ENCODE data around the gene SLMAP. TPM values are rescaled to one million over a fixed set of nuclear protein-coding genes. Genes with fewer than 3 reads are reported as not detected.
A peak's percentile ranks its signal among the peaks of the same experiment; 100 is the strongest.

Gene SLMAP
- total and polyA plus RNA-seq, 9 donors = 39.3 to 63.2 (median 47.6) TPM

DNA sequence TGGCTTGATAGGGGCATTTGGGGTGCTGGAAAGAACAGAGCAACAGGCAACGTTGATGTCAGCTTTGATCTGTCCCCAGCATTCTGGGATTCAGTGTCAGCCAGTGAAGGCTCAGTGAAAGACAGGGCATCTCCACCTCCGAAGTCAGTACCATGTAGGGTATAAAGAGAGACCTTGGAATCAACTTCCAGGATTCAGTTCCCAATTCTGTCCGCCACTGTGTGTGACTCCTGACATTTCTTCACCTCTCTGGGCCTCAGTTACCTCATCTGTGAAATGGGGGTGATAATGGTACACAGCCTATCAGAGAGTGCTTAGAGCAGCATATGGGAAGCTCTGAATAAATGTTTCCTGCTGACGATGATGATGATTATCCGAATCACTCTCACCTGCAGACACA lies 196.5 kb downstream of the SLMAP start:
- Histone ChIP-seq H3K4me1 (ENCODE audit: control insufficient read depth, insufficient read depth, low read length) (peaks cover 24% of the 10 kb centered on the region), H3K36me3 (ENCODE audit: control insufficient read depth, insufficient read depth, low read length) (no peaks in the 10 kb centered on the region), H3K4me3 (ENCODE audit: low read length) (no peak overlapping the region), H3K9me3 (replicated peaks; ENCODE audit: control insufficient read depth, low read depth, low read length) (no peaks in the 10 kb centered on the region), H3K27ac (ENCODE audit: low read length) (peak overlapping the region; percentile 82), H3K27me3 (ENCODE audit: control insufficient read depth, insufficient read depth, low read length) (no peaks in the 10 kb centered on the region)
- DNase-seq = no peak
- WGBS (ENCODE audit: insufficient coverage) = 77% methylated on average over 3 of the region's 5 CpGs

- WGBS (ENCODE audit: insufficient coverage) = 94% methylated on average over 3 of the region's 7 CpGs
- no peaks in the 10 kb centered on the region for H3K27me3 ChIP-seq (ENCODE audit: control insufficient read depth, insufficient read depth, low read length)
- peak overlapping the region; percentile 82 for H3K27ac ChIP-seq (ENCODE audit: low read length)
- DNase-seq = no peak
- H3K4me3 ChIP-seq (ENCODE audit: low read length) = no peak overlapping the region
- no peaks in the 10 kb centered on the region for H3K9me3 ChIP-seq (replicated peaks; ENCODE audit: control insufficient read depth, low read depth, low read length)
- H3K36me3 ChIP-seq (ENCODE audit: control insufficient read depth, insufficient read depth, low read length) = no peaks in the 10 kb centered on the region
- peaks cover 24% of the 10 kb centered on the region for H3K4me1 ChIP-seq (ENCODE audit: control insufficient read depth, insufficient read depth, low read length)
Measured at GRCh38 chr3:57953576-57953975, 197.5 kb downstream of the SLMAP start.

- H3K27me3 ChIP-seq (ENCODE audit: control insufficient read depth, insufficient read depth, low read length) = no peaks in the 10 kb centered on the region
- 40% methylated on average over 1 of the region's 3 CpGs for WGBS (ENCODE audit: insufficient coverage)
- H3K27ac ChIP-seq (ENCODE audit: low read length) = peak overlapping the region; percentile 10
- H3K4me1 ChIP-seq (ENCODE audit: control insufficient read depth, insufficient read depth, low read length) = peaks cover 37% of the 10 kb centered on the region
- no peaks in the 10 kb centered on the region for H3K9me3 ChIP-seq (replicated peaks; ENCODE audit: control insufficient read depth, low read depth, low read length)
- H3K36me3 ChIP-seq (ENCODE audit: control insufficient read depth, insufficient read depth, low read length) = no peaks in the 10 kb centered on the region
- no peak for DNase-seq
- H3K4me3 ChIP-seq (ENCODE audit: low read length) = no peak overlapping the region
Measured at GRCh38 chr3:57956119-57956832, 200.2 kb downstream of the SLMAP start.

DNA sequence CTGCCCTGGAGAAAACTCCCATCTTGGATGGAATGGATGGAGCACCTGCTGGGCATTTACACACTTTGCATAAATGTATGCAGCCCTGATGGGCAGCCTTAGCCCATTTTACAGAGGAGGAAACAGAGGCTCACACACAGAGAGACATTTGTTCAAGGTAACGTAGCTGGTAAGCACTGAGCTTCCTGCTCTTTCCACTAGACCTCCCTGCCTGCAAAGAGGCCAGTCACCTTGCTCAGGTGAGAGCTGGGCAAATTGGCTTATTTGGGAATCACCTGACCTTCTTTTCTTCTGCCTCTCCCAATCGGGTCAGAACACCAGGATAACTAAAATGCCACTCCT lies 200.7 kb downstream of the SLMAP start:
- WGBS (ENCODE audit: insufficient coverage) = 80% methylated on average over 1 of the region's 2 CpGs
- Histone ChIP-seq H3K36me3 (ENCODE audit: control insufficient read depth, insufficient read depth, low read length) (no peaks in the 10 kb centered on the region), H3K4me3 (ENCODE audit: low read length) (no peak overlapping the region), H3K4me1 (ENCODE audit: control insufficient read depth, insufficient read depth, low read length) (peaks cover 31% of the 10 kb centered on the region), H3K27me3 (ENCODE audit: control insufficient read depth, insufficient read depth, low read length) (no peaks in the 10 kb centered on the region), H3K9me3 (replicated peaks; ENCODE audit: control insufficient read depth, low read depth, low read length) (no peaks in the 10 kb centered on the region), H3K27ac (ENCODE audit: low read length) (peak overlapping the region; percentile 10)
- no peak for DNase-seq

- WGBS (ENCODE audit: insufficient coverage) = no CpG with 5 or more reads among the region's 1 CpG
Measured at GRCh38 chr3:57957824-57958223, 201.7 kb downstream of the SLMAP start.

GRCh38 chr3:57958642-57959422 lies 202.7 kb downstream of the SLMAP start:
- Histone ChIP-seq H3K27ac (ENCODE audit: low read length) (peak overlapping the region; percentile 65), H3K27me3 (ENCODE audit: control insufficient read depth, insufficient read depth, low read length) (no peaks in the 10 kb centered on the region), H3K9me3 (replicated peaks; ENCODE audit: control insufficient read depth, low read depth, low read length) (no peaks in the 10 kb centered on the region), H3K36me3 (ENCODE audit: control insufficient read depth, insufficient read depth, low read length) (no peaks in the 10 kb centered on the region), H3K4me1 (ENCODE audit: control insufficient read depth, insufficient read depth, low read length) (peaks cover 21% of the 10 kb centered on the region), H3K4me3 (ENCODE audit: low read length) (no peak overlapping the region)
- DNase-seq = no peak
- 73% methylated on average over 4 of the region's 13 CpGs for WGBS (ENCODE audit: insufficient coverage)

More at GRCh38 chr3:57957824-57958223, 201.7 kb downstream of the SLMAP start:
- no peak overlapping the region for H3K4me3 ChIP-seq (ENCODE audit: low read length)
- no peak for DNase-seq
- no peaks in the 10 kb centered on the region for H3K27me3 ChIP-seq (ENCODE audit: control insufficient read depth, insufficient read depth, low read length)
- H3K27ac ChIP-seq (ENCODE audit: low read length) = no peak overlapping the region
- no peaks in the 10 kb centered on the region for H3K9me3 ChIP-seq (replicated peaks; ENCODE audit: control insufficient read depth, low read depth, low read length)
- peaks cover 25% of the 10 kb centered on the region for H3K4me1 ChIP-seq (ENCODE audit: control insufficient read depth, insufficient read depth, low read length)
- no peaks in the 10 kb centered on the region for H3K36me3 ChIP-seq (ENCODE audit: control insufficient read depth, insufficient read depth, low read length)

GRCh38 chr3:57959423-57960173 lies 203.5 kb downstream of the SLMAP start:
- WGBS (ENCODE audit: insufficient coverage) = 26% methylated on average over 7 of the region's 19 CpGs
- no peaks in the 10 kb centered on the region for H3K27me3 ChIP-seq (ENCODE audit: control insufficient read depth, insufficient read depth, low read length)
- peaks cover 21% of the 10 kb centered on the region for H3K4me1 ChIP-seq (ENCODE audit: control insufficient read depth, insufficient read depth, low read length)
- no peak overlapping the region for H3K4me3 ChIP-seq (ENCODE audit: low read length)
- H3K27ac ChIP-seq (ENCODE audit: low read length) = peak overlapping the region; percentile 65
- peak; percentile 85 for DNase-seq
- no peaks in the 10 kb centered on the region for H3K36me3 ChIP-seq (ENCODE audit: control insufficient read depth, insufficient read depth, low read length)
- H3K9me3 ChIP-seq (replicated peaks; ENCODE audit: control insufficient read depth, low read depth, low read length) = no peaks in the 10 kb centered on the region

DNA sequence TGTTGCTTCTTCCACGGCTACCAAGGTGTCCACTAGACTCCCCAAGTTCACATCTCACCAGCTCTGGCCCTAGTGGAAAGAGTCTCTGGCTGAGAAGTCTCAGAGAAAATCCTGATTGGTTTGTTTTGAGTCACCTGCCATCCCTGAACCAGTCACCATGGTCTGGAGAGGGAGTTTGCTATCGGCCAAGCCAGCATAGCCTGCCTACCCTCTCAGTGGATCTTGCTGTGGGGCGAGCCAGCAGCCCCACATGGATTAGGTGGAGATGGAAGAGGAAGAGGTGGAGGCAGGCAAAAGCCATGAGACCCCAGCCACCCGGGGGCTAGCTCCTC lies 204.0 kb downstream of the SLMAP start:
- Histone ChIP-seq H3K27me3 (ENCODE audit: control insufficient read depth, insufficient read depth, low read length) (no peaks in the 10 kb centered on the region), H3K27ac (ENCODE audit: low read length) (peak overlapping the region; percentile 42), H3K36me3 (ENCODE audit: control insufficient read depth, insufficient read depth, low read length) (no peaks in the 10 kb centered on the region), H3K9me3 (replicated peaks; ENCODE audit: control insufficient read depth, low read depth, low read length) (no peaks in the 10 kb centered on the region), H3K4me3 (ENCODE audit: low read length) (no peak overlapping the region), H3K4me1 (ENCODE audit: control insufficient read depth, insufficient read depth, low read length) (peaks cover 21% of the 10 kb centered on the region)
- WGBS (ENCODE audit: insufficient coverage) = no CpG with 5 or more reads among the region's 4 CpGs
- DNase-seq = no peak

GRCh38 chr3:57961177-57961827 lies 205.2 kb downstream of the SLMAP start:
- Histone ChIP-seq H3K4me1 (ENCODE audit: control insufficient read depth, insufficient read depth, low read length) (peaks cover 21% of the 10 kb centered on the region), H3K4me3 (ENCODE audit: low read length) (no peak overlapping the region), H3K27ac (ENCODE audit: low read length) (no peak overlapping the region), H3K27me3 (ENCODE audit: control insufficient read depth, insufficient read depth, low read length) (no peaks in the 10 kb centered on the region), H3K9me3 (replicated peaks; ENCODE audit: control insufficient read depth, low read depth, low read length) (no peaks in the 10 kb centered on the region), H3K36me3 (ENCODE audit: control insufficient read depth, insufficient read depth, low read length) (no peaks in the 10 kb centered on the region)
- whole genome bisulfite sequencing (ENCODE audit: insufficient coverage) = 83% methylated on average over 21 of the region's 21 CpGs
- no peak for DNase-seq

Data from muscle of leg (tissue), 11 donors.